GM06990 (cell line): ENCODE results near the gene SF3A1.

ENCODE experiments used
- DNase-seq: peaks from one replicate; pipeline ENCODE4 v3.0.0-alpha.2; 2011; ENCODE audit not compliant: insufficient read length; ENCODE audit errors: extremely low read depth
- H3K27me3 ChIP-seq: replicated peaks from 2 replicates; pipeline ENCODE4 v1.6.0; 2011; ENCODE audit warnings: low read length; ENCODE audit not compliant: control insufficient read depth, insufficient read depth
- H3K36me3 ChIP-seq: 2 replicates; pipeline ENCODE4 v1.5.1; 2011; ENCODE audit warnings: low read length; ENCODE audit not compliant: control insufficient read depth, insufficient read depth
- H3K4me3 ChIP-seq: replicated peaks from 2 replicates; pipeline ENCODE4 v1.5.1; 2011; ENCODE audit warnings: low read depth, mild to moderate bottlenecking, control low read depth, low read length
- CTCF ChIP-seq: IDR thresholded peaks from 2 replicates; pipeline ENCODE4 v1.5.1; 2011; ENCODE audit warnings: low read length, control low read depth, mild to moderate bottlenecking, inconsistent platforms; ENCODE audit not compliant: insufficient read depth, poor library complexity, severe bottlenecking

The SF3A1 gene

GRCh38 chr22:30354644-30355043 is 2.0 kb downstream of the SF3A1 start:
- TF ChIP-seq CTCF = no peak
- H3K27me3 ChIP-seq = no peaks in the 10 kb centered on the region
- no peak for DNase-seq
- peak overlapping the region; percentile 10 for H3K4me3 ChIP-seq
- H3K36me3 ChIP-seq = peaks cover 13% of the 10 kb centered on the region

- H3K27me3 ChIP-seq = no peaks in the 10 kb centered on the region
- DNase-seq = no peak
- no peak overlapping the region for H3K4me3 ChIP-seq
- no peak for TF ChIP-seq CTCF
- H3K36me3 ChIP-seq = peaks cover 21% of the 10 kb centered on the region
Measured at GRCh38 chr22:30351226-30351625, 5.5 kb downstream of the SF3A1 start.

GRCh38 chr22:30348809-30349208 is 7.9 kb downstream of the SF3A1 start:
- no peak for TF ChIP-seq CTCF
- Histone ChIP-seq H3K4me3 (no peak overlapping the region), H3K36me3 (peaks cover 41% of the 10 kb centered on the region), H3K27me3 (no peaks in the 10 kb centered on the region)
- no peak for DNase-seq

- TF ChIP-seq CTCF = no peak
- no peak overlapping the region for H3K4me3 ChIP-seq
- H3K36me3 ChIP-seq = peaks cover 42% of the 10 kb centered on the region
- no peak for DNase-seq
- H3K27me3 ChIP-seq = no peaks in the 10 kb centered on the region
Measured at GRCh38 chr22:30348404-30348803, 8.3 kb downstream of the SF3A1 start.

- peaks cover 48% of the 10 kb centered on the region for H3K36me3 ChIP-seq
- no peak for TF ChIP-seq CTCF
Measured at GRCh38 chr22:30347255-30347892, 9.3 kb downstream of the SF3A1 start.

More at GRCh38 chr22:30347255-30347892, 9.3 kb downstream of the SF3A1 start:
- no peaks in the 10 kb centered on the region for H3K27me3 ChIP-seq
- no peak for DNase-seq
- no peak overlapping the region for H3K4me3 ChIP-seq
